T-helper 2 cell treated with Interferon-gamma antibody and Interleukin-4, amounts not matched to agents 5 μg/mL and 100 μg/mL, for 36 hours (primary cell): ENCODE results near the gene SCART1.

Experiments used
- DNase-seq: peaks from one replicate; pipeline ENCODE4 v3.0.0; 2021; ENCODE audit warnings: low spot score
- H3K27ac Mint-ChIP-seq: one replicate; pipeline ENCODE4 v1.8.0; 2021; ENCODE audit warnings: mild to moderate bottlenecking, mixed read lengths
- H3K27me3 Mint-ChIP-seq: one replicate; pipeline ENCODE4 v1.8.0; 2021; ENCODE audit warnings: low read depth, mixed read lengths
- H3K36me3 Mint-ChIP-seq: one replicate; pipeline ENCODE4 v1.8.0; 2021; ENCODE audit warnings: low read depth, mixed read lengths
- H3K4me1 Mint-ChIP-seq: one replicate; pipeline ENCODE4 v1.8.0; 2021; ENCODE audit warnings: low read depth, mixed read lengths
- H3K4me3 Mint-ChIP-seq: one replicate; pipeline ENCODE4 v1.8.0; 2022; ENCODE audit warnings: mild to moderate bottlenecking, moderate library complexity, mixed read lengths
- H3K9me3 Mint-ChIP-seq: one replicate; pipeline ENCODE4 v1.8.0; 2021; ENCODE audit warnings: mixed read lengths

The SCART1 gene

DNA sequence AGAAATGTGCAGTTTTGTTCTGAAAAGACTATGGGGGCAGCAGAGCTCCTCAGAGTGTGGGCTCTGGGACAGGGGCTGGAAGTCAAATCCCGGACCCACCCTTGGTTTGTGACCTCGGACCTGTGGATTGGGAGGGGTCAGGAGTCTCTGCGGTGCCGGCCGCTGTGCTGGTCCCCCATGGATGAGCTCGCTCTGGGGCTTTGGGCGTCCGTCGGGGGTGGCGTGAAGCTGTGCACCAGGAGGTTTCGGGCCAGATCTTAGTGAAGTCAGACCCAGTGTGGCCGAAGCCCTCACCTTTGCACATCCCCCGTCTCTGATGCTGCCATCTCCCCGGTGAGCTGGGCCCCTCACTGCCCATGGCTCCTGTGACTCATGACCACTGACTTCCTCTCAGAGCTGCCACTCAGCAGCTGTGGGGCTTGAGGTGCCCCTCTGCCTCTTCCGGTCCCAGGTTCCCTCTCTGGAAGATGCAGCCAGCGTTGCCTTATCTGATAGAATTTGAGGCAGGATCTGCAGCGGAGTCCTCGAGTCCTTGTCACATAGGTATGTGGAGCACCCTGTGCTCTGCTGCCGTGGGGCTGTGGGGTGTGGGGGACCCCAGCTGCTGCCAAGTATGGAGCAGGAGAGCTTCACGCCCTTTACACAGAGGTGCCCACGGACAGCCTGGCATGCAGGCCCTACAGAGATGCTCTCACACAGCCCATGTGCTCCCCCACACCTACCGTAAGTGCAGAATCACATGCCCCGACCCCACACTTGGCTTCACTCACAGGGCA, 11.4 kb upstream of the SCART1 start:
- H3K27me3 Mint-ChIP-seq = peaks cover under 1% of the 10 kb centered on the region
- H3K9me3 Mint-ChIP-seq = peaks cover 19% of the 10 kb centered on the region
- DNase-seq = no peak
- H3K27ac Mint-ChIP-seq = no peak overlapping the region
- peaks cover 10% of the 10 kb centered on the region for H3K4me1 Mint-ChIP-seq
- no peak overlapping the region for H3K4me3 Mint-ChIP-seq
- H3K36me3 Mint-ChIP-seq = peaks cover 2% of the 10 kb centered on the region

DNA sequence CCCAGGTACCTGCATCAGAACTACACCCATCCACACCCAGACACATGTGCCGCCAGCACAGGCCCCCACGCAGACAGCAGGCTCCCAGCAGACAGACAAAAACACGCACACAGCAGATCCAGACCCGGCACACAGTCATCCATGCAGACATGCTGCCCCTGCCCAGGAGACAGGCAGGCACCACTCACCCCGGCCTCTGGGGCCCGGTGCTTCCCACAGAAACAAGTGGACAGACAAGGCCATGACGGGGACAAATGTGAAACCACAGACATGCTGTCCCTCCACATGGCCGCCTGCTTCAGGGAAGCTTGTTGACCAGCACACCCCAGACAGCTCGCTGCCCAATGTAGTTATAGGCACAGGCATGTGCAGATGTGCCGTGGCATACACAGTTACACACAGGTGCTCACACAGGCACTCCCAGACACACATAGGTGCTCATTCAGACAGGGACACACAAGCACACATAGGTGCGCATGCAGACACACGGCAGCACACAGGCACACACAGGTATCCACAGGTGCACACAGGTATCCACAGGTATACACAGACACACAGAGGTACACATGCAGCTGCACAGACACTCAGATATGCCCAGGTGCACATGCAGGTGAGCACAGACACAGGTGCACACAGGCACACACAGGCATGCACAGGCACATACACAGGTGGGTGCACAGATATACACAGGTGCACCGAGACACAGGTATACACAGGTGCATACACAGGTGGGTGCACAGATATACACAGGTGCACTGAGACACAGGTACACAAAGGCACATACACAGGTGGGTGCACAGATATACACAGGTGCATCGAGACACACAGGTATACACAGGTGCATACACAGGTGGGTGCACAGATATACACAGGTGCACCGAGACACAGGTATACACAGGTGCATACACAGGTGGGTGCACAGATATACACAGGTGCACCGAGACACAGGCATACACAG, 10.5 kb upstream of the SCART1 start:
- Mint-ChIP-seq H3K27me3 (no peaks in the 10 kb centered on the region), H3K4me3 (no peak overlapping the region), H3K36me3 (peaks cover 2% of the 10 kb centered on the region), H3K9me3 (peaks cover 28% of the 10 kb centered on the region), H3K27ac (no peak overlapping the region), H3K4me1 (peaks cover 10% of the 10 kb centered on the region)
- DNase-seq = no peak

DNA sequence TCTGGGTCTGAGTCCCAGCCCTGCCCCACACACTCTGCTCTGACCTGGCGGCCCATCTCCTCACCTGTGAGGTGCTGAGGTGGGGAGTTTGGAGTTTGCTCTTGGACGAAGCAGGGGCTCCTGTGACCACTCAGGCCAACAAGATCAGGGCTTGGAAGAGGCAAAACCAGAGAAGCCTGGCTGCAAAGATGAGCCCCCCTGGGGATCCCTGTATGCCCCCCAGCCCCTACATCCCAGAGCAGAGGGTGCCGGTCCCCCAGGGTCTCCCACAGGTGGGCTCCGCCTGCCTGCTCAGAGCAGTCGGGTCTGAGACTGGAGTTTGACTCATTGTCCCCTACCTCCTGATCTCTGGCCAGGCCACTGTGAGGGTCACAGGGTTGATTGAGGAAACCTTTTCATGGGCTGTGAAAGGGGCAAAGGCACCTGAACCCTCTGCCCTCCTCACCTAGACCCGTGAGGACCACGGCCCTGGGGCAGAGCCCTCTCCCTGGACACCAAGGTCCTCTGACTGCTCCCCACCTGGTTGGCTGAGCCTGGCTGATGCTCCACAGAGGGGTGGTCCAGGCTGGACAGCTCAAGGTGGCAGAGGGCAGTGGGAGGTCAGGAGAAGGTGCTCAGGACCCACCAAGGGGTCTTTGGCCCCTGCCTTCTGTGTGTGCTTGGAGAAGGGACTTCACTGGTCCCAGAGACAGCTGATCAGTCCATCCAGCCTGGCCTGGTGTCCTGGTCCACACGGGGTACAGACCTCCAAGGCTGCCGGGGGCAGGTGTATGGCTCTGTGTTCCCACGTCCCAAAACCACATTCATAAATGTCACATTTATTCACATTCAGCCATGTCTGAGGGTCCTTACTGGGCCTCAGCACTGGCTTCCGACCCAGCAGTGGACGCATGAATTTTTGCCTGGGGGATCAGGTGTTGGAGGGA, 9.1 kb upstream of the SCART1 start:
- H3K4me1 Mint-ChIP-seq = peaks cover 7% of the 10 kb centered on the region
- H3K27ac Mint-ChIP-seq = no peak overlapping the region
- peaks cover 2% of the 10 kb centered on the region for H3K36me3 Mint-ChIP-seq
- peaks cover 41% of the 10 kb centered on the region for H3K9me3 Mint-ChIP-seq
- no peaks in the 10 kb centered on the region for H3K27me3 Mint-ChIP-seq
- H3K4me3 Mint-ChIP-seq = no peak overlapping the region
- DNase-seq = no peak

DNA sequence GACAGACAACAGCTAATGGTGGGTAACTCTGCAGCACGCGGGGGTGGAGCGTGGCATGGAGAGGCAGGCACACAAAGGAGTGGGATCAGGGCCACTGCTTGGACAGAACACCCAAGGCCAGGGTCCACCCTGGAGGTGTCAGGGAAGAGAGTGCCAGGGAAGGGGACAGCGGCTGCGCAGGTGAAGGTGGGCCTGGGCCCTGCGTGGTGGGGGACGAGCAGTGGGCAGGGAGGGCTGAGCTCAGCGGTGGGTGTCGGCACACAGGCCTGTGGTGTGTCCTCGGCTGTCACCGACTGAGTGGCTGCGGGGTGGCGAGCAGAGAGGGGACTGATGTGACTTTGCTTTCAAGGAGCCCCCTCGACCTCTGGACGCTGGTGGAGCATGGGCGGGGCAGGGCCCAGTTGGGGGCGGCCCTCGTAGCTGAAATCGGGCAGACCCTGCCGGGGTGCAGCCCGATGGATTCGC, 8.4 kb upstream of the SCART1 start:
- Mint-ChIP-seq H3K4me3 (no peak overlapping the region), H3K4me1 (peaks cover 7% of the 10 kb centered on the region), H3K36me3 (peaks cover 2% of the 10 kb centered on the region), H3K27me3 (no peaks in the 10 kb centered on the region), H3K9me3 (peaks cover 41% of the 10 kb centered on the region), H3K27ac (no peak overlapping the region)
- DNase-seq = no peak

DNA sequence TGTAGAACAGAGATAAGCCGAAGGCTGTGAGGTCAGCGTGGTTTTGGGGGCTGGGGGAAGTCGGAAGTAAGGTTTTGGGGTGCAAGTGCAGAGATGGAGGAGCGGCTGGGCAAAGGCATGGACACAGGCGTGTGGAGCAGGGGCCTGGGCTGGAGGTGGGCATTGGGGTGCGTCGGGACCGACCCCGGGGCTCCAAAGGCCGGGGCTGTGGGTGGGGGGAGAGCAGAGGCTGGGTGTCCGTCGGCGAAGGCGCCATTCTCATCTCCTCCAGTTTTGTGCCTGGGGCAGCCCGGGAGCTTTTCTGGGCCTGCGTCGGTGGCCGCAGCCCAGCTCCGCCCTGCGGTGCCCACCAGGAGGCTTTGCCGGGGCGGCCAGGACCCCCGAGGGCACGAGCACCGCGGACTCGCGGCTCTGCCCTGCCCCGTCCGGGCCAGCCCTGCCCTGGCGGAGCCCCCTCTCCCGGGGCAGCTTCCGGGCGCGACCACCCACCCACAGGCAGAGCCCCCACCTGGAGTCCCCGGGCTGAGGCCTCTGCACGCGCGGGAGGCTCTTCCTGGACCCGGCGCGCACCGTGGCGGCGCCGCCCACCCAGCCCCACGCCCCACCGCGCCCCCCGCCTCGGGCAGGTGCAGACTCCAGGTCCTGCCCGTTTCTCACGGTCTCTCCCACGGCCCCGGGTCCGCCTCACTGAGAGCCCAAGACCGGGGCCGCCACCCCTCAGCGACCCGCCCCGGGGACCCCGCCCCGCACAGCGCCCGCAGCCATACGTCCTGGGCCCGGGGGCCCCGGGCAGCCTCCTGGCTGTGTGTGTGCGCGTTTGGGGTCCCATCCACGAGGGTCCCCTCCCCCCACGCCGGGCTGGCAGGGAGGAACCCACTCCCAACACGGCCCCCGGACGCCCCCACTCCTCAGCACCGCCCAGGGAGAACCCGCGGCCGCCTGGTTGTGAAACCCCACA, 7.7 kb upstream of the SCART1 start:
- DNase-seq = no peak
- peaks cover 2% of the 10 kb centered on the region for H3K27me3 Mint-ChIP-seq
- peaks cover 41% of the 10 kb centered on the region for H3K9me3 Mint-ChIP-seq
- H3K36me3 Mint-ChIP-seq = peaks cover 2% of the 10 kb centered on the region
- no peak overlapping the region for H3K27ac Mint-ChIP-seq
- H3K4me1 Mint-ChIP-seq = peaks cover 7% of the 10 kb centered on the region
- no peak overlapping the region for H3K4me3 Mint-ChIP-seq

DNA sequence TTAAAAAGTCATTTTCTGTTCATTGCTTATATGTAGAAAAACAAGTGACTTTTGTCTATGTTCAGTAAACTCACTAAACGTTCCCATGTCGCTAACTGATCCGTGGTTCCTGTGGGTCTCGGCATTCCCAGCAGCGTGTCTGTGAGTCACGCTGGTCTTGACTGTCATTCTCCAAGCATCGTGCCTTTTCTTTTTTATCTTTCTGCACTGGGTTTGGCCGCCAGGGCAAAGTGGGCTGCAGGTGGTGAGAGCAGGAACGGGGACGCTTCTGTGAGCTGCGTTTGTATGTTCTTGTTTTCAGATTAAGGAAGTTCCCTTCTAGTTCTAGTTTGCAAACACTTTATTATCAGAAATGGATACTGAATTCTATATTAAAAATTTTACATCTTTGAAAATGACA, 6.8 kb upstream of the SCART1 start:
- no peak for DNase-seq
- H3K27ac Mint-ChIP-seq = no peak overlapping the region
- peaks cover 7% of the 10 kb centered on the region for H3K4me1 Mint-ChIP-seq
- no peak overlapping the region for H3K4me3 Mint-ChIP-seq
- H3K36me3 Mint-ChIP-seq = peaks cover 2% of the 10 kb centered on the region
- peaks cover 41% of the 10 kb centered on the region for H3K9me3 Mint-ChIP-seq
- peaks cover 2% of the 10 kb centered on the region for H3K27me3 Mint-ChIP-seq

DNA sequence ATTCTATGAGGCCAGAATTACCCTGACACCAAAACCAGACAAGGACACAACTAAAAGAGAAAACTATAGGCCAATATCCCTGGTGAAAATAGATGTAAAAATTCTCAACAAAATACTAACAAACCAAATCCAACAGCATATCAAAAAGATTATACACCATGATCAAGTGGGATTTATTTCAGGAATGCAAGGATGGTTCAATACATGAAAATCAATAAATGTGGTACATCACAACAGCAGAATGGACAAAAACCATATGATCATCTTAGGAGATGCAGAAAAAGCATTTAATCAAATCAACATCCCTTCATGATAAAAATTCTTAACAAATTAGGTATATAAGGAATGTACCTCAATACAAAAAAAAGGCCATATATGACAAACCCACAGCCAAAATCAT, 5.6 kb upstream of the SCART1 start:
- peaks cover 41% of the 10 kb centered on the region for H3K9me3 Mint-ChIP-seq
- DNase-seq = no peak
- H3K4me1 Mint-ChIP-seq = no peaks in the 10 kb centered on the region
- H3K27me3 Mint-ChIP-seq = peaks cover 2% of the 10 kb centered on the region
- no peak overlapping the region for H3K27ac Mint-ChIP-seq
- peaks cover 2% of the 10 kb centered on the region for H3K36me3 Mint-ChIP-seq
- no peak overlapping the region for H3K4me3 Mint-ChIP-seq

DNA sequence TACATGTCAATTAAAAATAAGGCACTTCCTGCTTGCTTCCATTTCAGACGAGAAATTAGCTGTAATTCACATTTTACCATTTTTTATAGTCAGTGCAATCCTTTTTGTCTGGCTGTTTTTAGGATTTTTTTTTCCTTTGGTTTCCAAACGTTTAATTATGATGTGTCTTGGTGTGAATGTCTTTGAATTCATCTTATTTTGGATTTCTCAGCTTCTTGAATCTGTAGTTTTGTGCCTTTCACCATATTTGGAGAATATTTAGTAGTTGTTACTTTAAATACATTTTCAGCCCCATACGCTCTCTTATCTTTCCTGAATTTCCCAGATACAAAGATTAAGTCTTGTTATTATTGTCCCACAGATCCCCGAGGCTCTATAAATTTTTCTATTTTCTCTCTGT, 2.4 kb upstream of the SCART1 start:
- Mint-ChIP-seq H3K36me3 (no peaks in the 10 kb centered on the region), H3K9me3 (peaks cover 31% of the 10 kb centered on the region), H3K27me3 (peaks cover 2% of the 10 kb centered on the region), H3K4me3 (no peak overlapping the region), H3K27ac (no peak overlapping the region), H3K4me1 (no peaks in the 10 kb centered on the region)
- DNase-seq = no peak

DNA sequence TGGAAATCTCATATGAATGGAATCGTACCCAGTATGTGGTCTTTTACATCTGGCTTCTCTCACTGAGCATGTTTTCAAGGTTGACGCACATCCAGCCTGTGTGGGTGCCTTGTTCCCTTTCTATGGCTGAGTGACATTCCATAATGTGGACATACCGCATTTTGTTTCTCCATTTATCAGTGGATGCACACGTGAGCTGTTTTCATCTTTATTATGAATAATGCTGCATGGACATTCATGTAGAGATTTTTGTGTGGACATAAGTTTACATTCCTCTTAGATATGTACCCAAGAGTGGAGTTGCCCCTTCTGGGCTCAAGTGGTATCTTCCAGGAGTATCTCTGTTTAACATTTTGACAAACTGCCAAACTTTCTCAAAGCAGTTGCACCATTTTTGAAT, 1.3 kb upstream of the SCART1 start:
- Mint-ChIP-seq H3K4me1 (no peaks in the 10 kb centered on the region), H3K27me3 (peaks cover 2% of the 10 kb centered on the region), H3K27ac (no peak overlapping the region), H3K9me3 (peaks cover 21% of the 10 kb centered on the region), H3K36me3 (no peaks in the 10 kb centered on the region), H3K4me3 (no peak overlapping the region)
- no peak for DNase-seq

DNA sequence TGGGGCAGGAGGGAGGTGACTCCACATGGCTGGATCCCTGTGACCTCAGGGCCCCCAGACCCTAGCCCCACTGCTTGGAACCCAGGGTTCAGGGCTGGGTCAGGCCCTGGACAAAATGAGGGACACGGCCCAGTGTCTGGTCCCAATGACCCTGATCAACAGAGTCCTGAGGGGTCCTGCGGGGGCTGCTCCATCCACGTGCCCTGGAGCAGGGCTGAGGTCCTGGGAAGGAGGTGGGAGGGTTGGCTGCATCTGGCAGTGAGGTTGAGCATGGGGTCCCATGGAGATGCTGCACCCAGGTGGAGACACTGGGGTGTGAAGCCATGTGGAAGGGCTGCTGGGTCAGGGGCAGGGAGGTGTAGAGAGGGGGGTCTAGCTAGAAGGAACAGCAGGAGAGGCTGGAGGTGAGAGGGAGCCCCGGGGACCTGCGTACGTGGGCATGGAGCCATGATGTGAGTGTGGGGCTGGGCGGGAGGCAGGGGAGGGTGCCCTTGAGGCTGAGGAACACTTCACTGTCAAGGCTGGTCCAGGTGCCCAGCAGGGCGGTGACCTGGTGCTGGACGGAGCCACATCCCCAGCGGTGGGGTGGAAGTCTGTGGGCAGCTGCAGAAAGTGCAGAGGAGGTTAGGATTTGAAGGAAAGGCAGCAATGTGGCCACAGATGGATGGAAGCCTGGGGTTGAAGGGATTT, 604 bp downstream of the SCART1 start:
- H3K4me3 Mint-ChIP-seq = no peak overlapping the region

DNA sequence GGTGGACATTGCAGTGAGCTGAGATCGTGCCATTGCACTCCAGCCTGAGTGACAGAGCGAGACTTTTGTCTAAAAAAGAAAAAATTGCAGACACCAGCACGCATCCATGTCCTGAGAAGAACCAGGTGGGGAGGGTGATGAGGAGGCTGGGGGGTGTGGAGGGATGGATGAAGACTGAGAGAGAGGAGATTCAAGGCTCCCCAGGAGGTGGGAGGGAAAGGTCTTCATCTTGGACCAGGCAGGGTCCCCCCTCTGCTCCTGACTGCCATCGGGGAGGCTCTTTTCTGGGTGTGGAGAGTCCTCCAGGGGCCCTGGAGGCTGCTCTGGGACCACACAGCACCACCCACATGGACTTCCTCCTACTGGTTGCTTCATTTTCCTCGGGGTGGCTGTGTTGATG, 1.5 kb downstream of the SCART1 start:
- peaks cover 2% of the 10 kb centered on the region for H3K27me3 Mint-ChIP-seq
- H3K4me1 Mint-ChIP-seq = no peaks in the 10 kb centered on the region
- H3K36me3 Mint-ChIP-seq = no peaks in the 10 kb centered on the region
- H3K27ac Mint-ChIP-seq = no peak overlapping the region
- H3K4me3 Mint-ChIP-seq = no peak overlapping the region
- no peak for DNase-seq
- no peaks in the 10 kb centered on the region for H3K9me3 Mint-ChIP-seq

More for the DNA sequence above, 604 bp downstream of the SCART1 start:
- Mint-ChIP-seq H3K27me3 (peaks cover 2% of the 10 kb centered on the region), H3K27ac (no peak overlapping the region), H3K36me3 (no peaks in the 10 kb centered on the region), H3K4me1 (no peaks in the 10 kb centered on the region), H3K9me3 (peaks cover 2% of the 10 kb centered on the region)
- no peak for DNase-seq

DNA sequence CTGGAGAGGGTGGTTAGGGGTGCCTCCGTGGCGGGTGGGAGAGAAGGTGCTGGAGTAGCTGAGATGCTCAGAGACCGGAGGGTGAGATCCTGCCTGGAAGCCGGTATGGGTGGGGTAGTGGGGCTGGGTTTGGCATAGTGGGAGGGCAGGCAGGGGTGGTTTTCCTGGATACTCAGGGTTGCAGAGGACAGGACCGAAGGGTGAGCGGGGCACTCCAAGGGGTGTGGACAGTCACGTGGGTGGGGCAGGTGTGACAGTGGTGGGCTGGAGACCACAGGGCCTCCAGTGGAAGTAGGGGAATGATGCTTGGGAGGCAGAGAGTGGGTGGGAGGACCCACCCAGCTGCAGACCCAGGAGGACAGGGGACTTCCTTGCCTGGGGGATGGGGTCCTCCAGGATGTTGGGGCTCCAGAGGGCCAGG, 1.9 kb downstream of the SCART1 start:
- Mint-ChIP-seq H3K9me3 (no peaks in the 10 kb centered on the region), H3K27ac (no peak overlapping the region), H3K27me3 (peaks cover 2% of the 10 kb centered on the region), H3K4me1 (no peaks in the 10 kb centered on the region), H3K36me3 (no peaks in the 10 kb centered on the region), H3K4me3 (no peak overlapping the region)
- DNase-seq = no peak
